ENCODE measurements around the gene CPT2. TPM values are rescaled to one million over a fixed set of nuclear protein-coding genes. Genes with fewer than 3 reads are reported as not detected.
A peak's percentile ranks its signal among the peaks of the same experiment; 100 is the strongest.

The CPT2 gene
- total and polyA plus RNA-seq, 9 of the 15 experiments (the other 6 are each of a cell fraction or from before 2014, with no cell fraction given): 7.6 to 25.1 (median 16.8) TPM

GRCh38 chr1:53183095-53183990 lies 13.3 kb upstream of the CPT2 start (continued):
- TF ChIP-seq MEIS2 (IDR thresholded peaks at IDR 0.05; ENCODE audit: partially characterized antibody): peak; percentile 61
- no peak for TF ChIP-seq PRMT5 (CRISPR knock-in tag; IDR thresholded peaks at IDR 0.05)
- TF ChIP-seq SMC3 (conservative IDR thresholded peaks at IDR 0.05; ENCODE audit: insufficient read depth, low read depth, low read length): no peak
- no peak for TF ChIP-seq ZNF445 (CRISPR knock-in tag; IDR thresholded peaks at IDR 0.05; ENCODE audit: low read depth)
- no peak for TF ChIP-seq HCFC1 (IDR thresholded peaks at IDR 0.05; ENCODE audit: low read depth, low read length)
- no peak for TF ChIP-seq SAFB (IDR thresholded peaks at IDR 0.05; ENCODE audit: borderline replicate concordance, low read depth, low read length)
- no peak for TF ChIP-seq NEUROD1 (IDR thresholded peaks at IDR 0.05; ENCODE audit: borderline replicate concordance, low read depth, low read length, partially characterized antibody)
- TF ChIP-seq ZBTB5 (IDR thresholded peaks at IDR 0.05): no peak
- no peak for TF ChIP-seq ZNF280A (IDR thresholded peaks at IDR 0.05; ENCODE audit: low read depth, partially characterized antibody)
- no peak for TF ChIP-seq TAF9B (IDR thresholded peaks at IDR 0.05; ENCODE audit: partially characterized antibody)
- no peak for TF ChIP-seq CTCF (IDR thresholded peaks at IDR 0.05 in 2 of 3, conservative IDR thresholded peaks at IDR 0.05 in 1 of 3; ENCODE audit: insufficient read depth in 2 of 3, low read depth in 1 of 3, low read length in 3 of 3)
- no peak for TF ChIP-seq RB1 (IDR thresholded peaks at IDR 0.05; ENCODE audit: low read depth)
- no peak for TF ChIP-seq CLOCK (CRISPR knock-in tag; IDR thresholded peaks at IDR 0.05; ENCODE audit: borderline replicate concordance)
- TF ChIP-seq STAG1 (CRISPR knock-in tag; IDR thresholded peaks at IDR 0.05; ENCODE audit: borderline replicate concordance): no peak
- TF ChIP-seq ZZZ3 (IDR thresholded peaks at IDR 0.05): no peak
- TF ChIP-seq MIER1 (IDR thresholded peaks at IDR 0.05; ENCODE audit: low read depth): no peak
- TF ChIP-seq GATAD2A (IDR thresholded peaks at IDR 0.05): 0 out of 2 replicates have a peak, but pooled peaks have one; percentile 51
- no peak for TF ChIP-seq YBX1 (IDR thresholded peaks at IDR 0.05)
- no peak for TF ChIP-seq BHLHE40 (IDR thresholded peaks at IDR 0.05; ENCODE audit: low read length)
- no peak for TF ChIP-seq RBM34 (IDR thresholded peaks at IDR 0.05; ENCODE audit: borderline replicate concordance, insufficient read depth, low read length)
